H9 (cell line): ENCODE measurements around the gene NKX6-2. TPM values are rescaled to one million over a fixed set of nuclear protein-coding genes. Genes with fewer than 3 reads are reported as not detected.
A peak's percentile ranks its signal among the peaks of the same experiment; 100 is the strongest.
"Not testable (repeated sequence)": the region's sequence is repeated elsewhere in the genome, so short reads cannot be mapped to it uniquely, and the experiment has no call there.

Experiments used
- DNase-seq: peaks from one replicate; pipeline ENCODE4 v3.0.0-alpha.2; 2017
- H2AFZ ChIP-seq: one replicate; pipeline ENCODE4 v1.6.1; 2013; ENCODE audit warnings: mild to moderate bottlenecking, low read length, control low read depth, moderate library complexity
- H2AK5ac ChIP-seq: 2 replicates; pipeline ENCODE4 v1.6.1; 2013; ENCODE audit warnings: low read length, control low read depth, mixed read lengths; ENCODE audit not compliant: insufficient read length
- H2BK120ac ChIP-seq: one replicate; pipeline ENCODE4 v1.6.1; 2013; ENCODE audit warnings: low read depth, mild to moderate bottlenecking, low read length, control low read depth, inconsistent platforms; ENCODE audit not compliant: poor library complexity, severe bottlenecking
- H2BK12ac ChIP-seq: 2 replicates; pipeline ENCODE4 v1.6.1; 2013; ENCODE audit warnings: low read length, control low read depth, mixed read lengths, low read depth; ENCODE audit not compliant: insufficient read length
- H2BK15ac ChIP-seq: 2 replicates; pipeline ENCODE4 v1.6.1; 2013; ENCODE audit warnings: low read depth, low read length, control low read depth
- H2BK20ac ChIP-seq: one replicate; pipeline ENCODE4 v1.6.1; 2013; ENCODE audit warnings: low read depth, mild to moderate bottlenecking, low read length, control low read depth, inconsistent platforms; ENCODE audit not compliant: poor library complexity, severe bottlenecking
- H2BK5ac ChIP-seq: 2 replicates; pipeline ENCODE4 v1.6.1; 2013; ENCODE audit warnings: low read length, control low read depth, mixed read lengths; ENCODE audit not compliant: insufficient read length
- H3K14ac ChIP-seq: 2 replicates; pipeline ENCODE4 v1.6.1; 2013; ENCODE audit warnings: low read length, control low read depth; ENCODE audit not compliant: insufficient read depth
- H3K18ac ChIP-seq: 2 replicates; pipeline ENCODE4 v1.6.1; 2013; ENCODE audit warnings: low read depth, mild to moderate bottlenecking, mixed read lengths, low read length, control low read depth; ENCODE audit not compliant: insufficient read length
- H3K23ac ChIP-seq: 2 replicates; pipeline ENCODE4 v1.6.1; 2013; ENCODE audit warnings: low read length, control low read depth, mixed read lengths, low read depth; ENCODE audit not compliant: insufficient read length
- H3K23me2 ChIP-seq: 2 replicates; pipeline ENCODE4 v1.6.1; 2013; ENCODE audit warnings: low read depth, mild to moderate bottlenecking, mixed read lengths, low read length, control low read depth; ENCODE audit not compliant: insufficient read length, poor library complexity, severe bottlenecking
- H3K27ac ChIP-seq: 2 replicates; pipeline ENCODE4 v1.5.1; 2013; ENCODE audit warnings: low read length, control low read depth, mixed read lengths, low read depth; ENCODE audit not compliant: insufficient read length
- H3K27me3 ChIP-seq: 2 replicates; pipeline ENCODE4 v1.6.1; 2013; ENCODE audit warnings: low read length, control low read depth, inconsistent platforms; ENCODE audit not compliant: insufficient read depth
- H3K4ac ChIP-seq: 2 replicates; pipeline ENCODE4 v1.6.1; 2013; ENCODE audit warnings: low read depth, mild to moderate bottlenecking, control low read depth, inconsistent platforms, low read length, moderate library complexity
- H3K4me1 ChIP-seq: 2 replicates; pipeline ENCODE4 v1.6.1; 2013; ENCODE audit warnings: low read length, control low read depth, inconsistent platforms; ENCODE audit not compliant: insufficient read depth
- H3K4me2 ChIP-seq: 2 replicates; pipeline ENCODE4 v1.6.1; 2013; ENCODE audit warnings: low read length, control low read depth, mixed read lengths; ENCODE audit not compliant: insufficient read length, insufficient read depth
- H3K56ac ChIP-seq: 2 replicates; pipeline ENCODE4 v1.6.1; 2013; ENCODE audit warnings: low read depth, mild to moderate bottlenecking, mixed read lengths, low read length, control low read depth; ENCODE audit not compliant: insufficient read length
- H3K79me1 ChIP-seq: 2 replicates; pipeline ENCODE4 v1.6.1; 2013; ENCODE audit warnings: low read depth, mild to moderate bottlenecking, moderate library complexity, low read length, control low read depth, inconsistent platforms; ENCODE audit not compliant: insufficient read depth, poor library complexity, severe bottlenecking
- H3K79me2 ChIP-seq: 2 replicates; pipeline ENCODE4 v1.6.1; 2013; ENCODE audit warnings: low read length, control low read depth, inconsistent platforms; ENCODE audit not compliant: insufficient read depth
- H3K9ac ChIP-seq: 2 replicates; pipeline ENCODE4 v1.6.1; 2013; ENCODE audit warnings: low read length, control low read depth, mixed read lengths; ENCODE audit not compliant: insufficient read length; ENCODE audit errors: extremely low read depth
- H3K9me3 ChIP-seq: one replicate; pipeline ENCODE4 v1.6.1; 2013; ENCODE audit warnings: low read depth, low read length, inconsistent platforms; ENCODE audit not compliant: control insufficient read depth
- H3T11ph ChIP-seq: one replicate; pipeline ENCODE4 v1.6.1; 2013; ENCODE audit warnings: mild to moderate bottlenecking, low read length, control low read depth, inconsistent platforms
- H4K20me1 ChIP-seq: one replicate; pipeline ENCODE4 v1.6.1; 2013; ENCODE audit not compliant: control insufficient read depth, insufficient read length, insufficient read depth
- H4K5ac ChIP-seq: 2 replicates; pipeline ENCODE4 v1.6.1; 2013; ENCODE audit warnings: low read depth, mild to moderate bottlenecking, mixed read lengths, low read length, control low read depth; ENCODE audit not compliant: insufficient read length
- H4K8ac ChIP-seq: replicated peaks from 2 replicates; pipeline ENCODE4 v1.6.1; 2013; ENCODE audit warnings: low read length, control low read depth, mixed read lengths, low read depth; ENCODE audit not compliant: insufficient read length
- H4K91ac ChIP-seq: 2 replicates; pipeline ENCODE4 v1.6.1; 2013; ENCODE audit warnings: low read depth, mild to moderate bottlenecking, moderate library complexity, mixed read lengths, low read length, control low read depth; ENCODE audit not compliant: insufficient read length
- H3K27ac Mint-ChIP-seq, 3 experiments: 2 replicates in 2 of 3; 3 replicates in 1 of 3; pipeline ENCODE4 v1.8.0; 2020 to 2021; ENCODE audit warnings: mixed read lengths in 3 of 3, mild to moderate bottlenecking in 1 of 3, moderate library complexity in 1 of 3
- H3K27me3 Mint-ChIP-seq: 2 replicates; pipeline ENCODE4 v1.8.0; 2021; ENCODE audit warnings: low read depth, mild to moderate bottlenecking, moderate library complexity, mixed read lengths
- H3K36me3 Mint-ChIP-seq, 3 experiments: 2 replicates in 2 of 3; 3 replicates in 1 of 3; pipeline ENCODE4 v1.8.0; 2020 to 2021; ENCODE audit warnings: low read depth in 3 of 3, mixed read lengths in 3 of 3; ENCODE audit not compliant: insufficient read depth in 1 of 3
- H3K4me1 Mint-ChIP-seq, 2 experiments: 2 replicates each; pipeline ENCODE4 v1.8.0; 2020; ENCODE audit warnings: mixed read lengths in 2 of 2
- H3K4me3 Mint-ChIP-seq, 2 experiments: 2 replicates in 1 of 2; 3 replicates in 1 of 2; pipeline ENCODE4 v1.8.0; 2020 to 2021; ENCODE audit warnings: mild to moderate bottlenecking in 2 of 2, mixed read lengths in 2 of 2, moderate library complexity in 1 of 2
- H3K9me3 Mint-ChIP-seq, 2 experiments: 2 replicates in 1 of 2; 3 replicates in 1 of 2; pipeline ENCODE4 v1.8.0; 2020; ENCODE audit warnings: mild to moderate bottlenecking in 2 of 2, mixed read lengths in 2 of 2, moderate library complexity in 1 of 2
- WGBS: extraction: QIAGEN DNeasy Blood & Tissue Kit; methylation state at CpG from one replicate; pipeline ENCODE4 v1.1.7; 2013; ENCODE audit warnings: missing lambda C conversion rate, low lambda C conversion rate, mixed read lengths; ENCODE audit not compliant: insufficient read length; ENCODE audit errors: extremely low coverage; 5-methylcytosine and 5-hydroxymethylcytosine counted together
- total RNA-seq: library from RNA; stranded (reverse); gene quantifications from 2 replicates; pipeline ENCODE4 v1.2.1, GENCODE V29; 2021
- TF ChIP-seq, protein P1 (sequence below): fragments of 200-600 bp; sonication (generic); conservative IDR thresholded peaks from 3 replicates; pipeline ENCODE4 v1.8.0; 2021; ENCODE audit warnings: antibody characterized with exemption, mild to moderate bottlenecking

Gene NKX6-2
- total RNA-seq, 1 experiment from 2014 or later, result 0.13 TPM

DNA sequence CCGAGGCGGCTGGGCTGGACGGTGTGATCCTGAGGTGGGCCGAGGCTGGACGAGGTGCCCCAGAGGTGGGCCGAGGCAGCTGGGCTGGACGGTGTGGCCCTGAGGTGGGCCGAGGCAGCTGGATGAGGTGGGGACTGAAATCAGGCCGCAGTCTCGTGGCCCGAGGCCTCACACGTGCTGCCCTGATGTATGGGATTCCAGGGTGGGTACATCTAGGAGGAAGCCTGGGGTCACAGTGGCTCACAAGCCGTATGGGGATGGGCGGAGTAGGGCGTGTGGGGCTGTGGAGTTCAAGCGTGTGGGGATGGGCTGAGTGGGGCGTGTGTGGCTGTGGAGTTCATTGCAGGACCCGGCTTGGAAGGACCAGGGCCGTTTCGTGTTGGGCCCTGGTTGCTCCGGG, 12.5 kb upstream of the NKX6-2 start:
- Histone ChIP-seq H2AFZ (no peak overlapping the region), H2BK20ac (no peak overlapping the region), H3K79me2 (no peaks in the 10 kb centered on the region), H4K5ac (no peak overlapping the region), H4K20me1 (no peaks in the 10 kb centered on the region), H3K9ac (no peak overlapping the region), H3K9me3 (no peaks in the 10 kb centered on the region), H2BK120ac (no peak overlapping the region), H4K8ac (no peak overlapping the region), H3K23me2 (no peaks in the 10 kb centered on the region), H3K4ac (no peak overlapping the region), H3K4me2 (no peak overlapping the region), H2BK12ac (no peak overlapping the region), H3K27me3 (no peaks in the 10 kb centered on the region), H2AK5ac (no peak overlapping the region), H3K79me1 (no peaks in the 10 kb centered on the region), H4K91ac (no peak overlapping the region), H3K4me1 (no peaks in the 10 kb centered on the region), H3K14ac (no peak overlapping the region), H3K56ac (no peak overlapping the region), H2BK5ac (no peak overlapping the region), H3K27ac (no peak overlapping the region), H2BK15ac (no peak overlapping the region), H3K18ac (no peak overlapping the region), H3K23ac (no peak overlapping the region), H3T11ph (no peak overlapping the region)
- Mint-ChIP-seq H3K27me3 (peaks cover 4% of the 10 kb centered on the region), H3K27ac (peak overlapping the region in 2 of 3 experiments; percentile 17 to 19; a peak in 2 of 7 replicates), H3K36me3 (no peaks in the 10 kb centered on the region; a peak in 2 of 7 replicates), H3K4me3 (no peak overlapping the region; a peak in 1 of 5 replicates), H3K4me1 (no peaks in the 10 kb centered on the region), H3K9me3 (peaks cover 0 to 6% of the 10 kb centered on the region in 2 experiments; a peak in 3 of 5 replicates)
- DNase-seq, result no peak
- WGBS, result no CpG with 5 or more reads among the region's 21 CpGs
- TF ChIP-seq, protein P1, sequence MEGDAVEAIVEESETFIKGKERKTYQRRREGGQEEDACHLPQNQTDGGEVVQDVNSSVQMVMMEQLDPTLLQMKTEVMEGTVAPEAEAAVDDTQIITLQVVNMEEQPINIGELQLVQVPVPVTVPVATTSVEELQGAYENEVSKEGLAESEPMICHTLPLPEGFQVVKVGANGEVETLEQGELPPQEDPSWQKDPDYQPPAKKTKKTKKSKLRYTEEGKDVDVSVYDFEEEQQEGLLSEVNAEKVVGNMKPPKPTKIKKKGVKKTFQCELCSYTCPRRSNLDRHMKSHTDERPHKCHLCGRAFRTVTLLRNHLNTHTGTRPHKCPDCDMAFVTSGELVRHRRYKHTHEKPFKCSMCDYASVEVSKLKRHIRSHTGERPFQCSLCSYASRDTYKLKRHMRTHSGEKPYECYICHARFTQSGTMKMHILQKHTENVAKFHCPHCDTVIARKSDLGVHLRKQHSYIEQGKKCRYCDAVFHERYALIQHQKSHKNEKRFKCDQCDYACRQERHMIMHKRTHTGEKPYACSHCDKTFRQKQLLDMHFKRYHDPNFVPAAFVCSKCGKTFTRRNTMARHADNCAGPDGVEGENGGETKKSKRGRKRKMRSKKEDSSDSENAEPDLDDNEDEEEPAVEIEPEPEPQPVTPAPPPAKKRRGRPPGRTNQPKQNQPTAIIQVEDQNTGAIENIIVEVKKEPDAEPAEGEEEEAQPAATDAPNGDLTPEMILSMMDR, result no peak

DNA sequence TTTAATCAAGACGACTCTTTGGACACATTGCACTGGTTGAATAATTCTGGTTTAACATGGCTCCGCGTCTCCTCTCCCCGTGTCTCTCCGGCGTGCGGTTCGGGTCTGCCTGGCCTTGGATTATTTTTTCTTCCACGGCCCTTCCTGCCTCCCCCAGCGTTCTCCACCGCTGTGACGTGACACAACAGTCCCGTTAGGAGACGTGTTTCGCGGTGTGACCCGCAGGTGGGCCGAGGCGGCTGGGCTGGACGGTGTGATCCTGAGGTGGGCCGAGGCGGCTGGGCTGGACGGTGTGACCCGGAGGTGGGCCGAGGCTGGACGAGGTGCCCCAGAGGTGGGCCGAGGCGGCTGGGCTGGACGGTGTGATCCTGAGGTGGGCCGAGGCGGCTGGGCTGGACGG, 12.0 kb upstream of the NKX6-2 start:
- H3K27me3 Mint-ChIP-seq, H3K27ac Mint-ChIP-seq, H2AFZ ChIP-seq, H3K4me2 ChIP-seq, H2BK12ac ChIP-seq, H4K91ac ChIP-seq, H3K9ac ChIP-seq, H2BK120ac ChIP-seq, H3K4me1 ChIP-seq, H3K9me3 ChIP-seq, H3K23ac ChIP-seq, H3K4ac ChIP-seq, H3K18ac ChIP-seq, H2BK20ac ChIP-seq, H3K27ac ChIP-seq, H3K79me1 ChIP-seq, H2AK5ac ChIP-seq, H3T11ph ChIP-seq, H3K36me3 Mint-ChIP-seq, H3K4me1 Mint-ChIP-seq, H3K56ac ChIP-seq, H3K79me2 ChIP-seq, H2BK5ac ChIP-seq, H3K9me3 Mint-ChIP-seq, H3K27me3 ChIP-seq, H3K23me2 ChIP-seq, H2BK15ac ChIP-seq, DNase-seq, H4K20me1 ChIP-seq, H3K14ac ChIP-seq, H4K8ac ChIP-seq, H4K5ac ChIP-seq, H3K4me3 Mint-ChIP-seq: not testable (repeated sequence)
- WGBS, result no CpG with 5 or more reads among the region's 32 CpGs
